Gastrocnemius medialis (tissue), 4 donors: ENCODE results near the gene KIF13A.

Experiments
- CTCF ChIP-seq, 5 experiments: fragments of 450-650 bp in 3 of 5; fragments of 200-600 bp in 2 of 5; sonication (generic) in 2 of 5; IDR thresholded peaks in 4 of 5; conservative IDR thresholded peaks in 1 of 5; 1 replicate in 4 of 5; 2 replicates in 1 of 5; pipeline ENCODE4 v1.5.1; 2016 to 2019; ENCODE audit warnings: antibody characterized with exemption in 5 of 5, mild to moderate bottlenecking in 3 of 5, moderate library complexity in 3 of 5
- POLR2A ChIP-seq, 2 donors: fragments of 450-650 bp; IDR thresholded peaks; one replicate each; pipeline ENCODE4 v1.6.1; 2017; ENCODE audit warnings: antibody characterized with exemption in 2 of 2, mild to moderate bottlenecking in 2 of 2, moderate library complexity in 2 of 2

GRCh38 chr6:17979479-17979878 is 8.0 kb downstream of the KIF13A start:
- TF ChIP-seq CTCF (IDR thresholded peaks at IDR 0.05 in 4 of 5, conservative IDR thresholded peaks at IDR 0.05 in 1 of 5), result no peak
- TF ChIP-seq POLR2A (IDR thresholded peaks at IDR 0.05), result no peak
